Stimulated activated CD8-positive, alpha-beta memory T cell treated with anti-CD3 and anti-CD28 coated beads, Interleukin-7, amount 100 ng/mL, for 48 hours (primary cell): ENCODE results near the gene LYPD6.
"Not testable (repeated sequence)": the region's sequence is repeated elsewhere in the genome, so short reads cannot be mapped to it uniquely, and the experiment has no call there.

ENCODE experiments used
- DNase-seq, 2 donors: peaks; one replicate each; pipeline ENCODE4 v3.0.0-alpha.2; 2020; ENCODE audit warnings: low read depth in 1 of 2; ENCODE audit errors: extremely low read depth in 1 of 2

LYPD6 gene

DNA sequence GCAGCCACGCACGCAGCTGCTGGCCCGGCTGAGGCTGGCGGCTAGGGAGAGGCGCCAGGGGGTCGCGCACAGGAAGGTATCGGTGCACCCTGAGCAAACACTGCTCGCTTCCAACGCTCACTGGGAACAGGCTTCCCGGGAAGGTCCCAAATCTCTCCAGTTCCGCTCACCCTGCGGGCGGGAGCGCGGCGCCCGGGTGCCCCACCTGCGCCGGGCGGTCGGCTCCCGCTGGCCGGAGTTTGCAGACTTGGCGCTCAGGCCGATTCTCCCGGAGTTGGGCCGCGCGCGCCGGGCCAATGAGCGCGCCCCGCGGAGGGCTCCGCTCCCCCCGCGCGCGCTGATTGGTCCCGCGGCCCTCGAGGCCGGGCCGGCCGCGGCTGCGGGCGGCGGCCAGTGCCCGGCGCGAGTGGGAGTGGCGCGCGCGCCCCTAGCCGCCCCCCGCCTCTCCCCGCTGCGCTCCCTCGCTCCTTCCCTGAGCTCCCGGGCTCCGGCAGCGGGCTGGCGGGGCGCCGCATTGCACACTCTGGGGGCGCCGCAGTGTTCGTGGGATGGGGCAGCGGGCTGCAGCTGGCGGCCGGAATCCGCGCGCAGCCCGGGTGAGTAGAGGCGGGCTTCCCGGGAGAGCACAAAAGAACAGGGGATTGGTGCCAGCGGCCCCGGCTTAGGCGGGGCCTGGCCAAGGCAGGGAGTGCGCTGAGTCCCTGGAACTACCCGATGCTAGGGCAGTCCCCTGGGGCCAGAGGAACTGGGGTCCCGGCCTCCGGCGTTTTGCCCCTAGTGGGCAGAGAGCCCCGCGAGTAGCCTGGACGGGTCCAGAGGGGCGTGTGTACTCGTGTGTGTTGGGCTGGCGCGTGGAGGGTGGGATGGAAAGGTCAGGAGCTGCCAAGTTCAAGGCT, at the start of gene LYPD6:
Gene LYPD6 (plus strand): TSS at position 461 of the 896 bp plus-strand sequence. CDS start 107,122 bp downstream, outside the sequence.
- DNase-seq, result no peak

GRCh38 chr2:149281441-149281840, 48.9 kb upstream of the LYPD6 start:
- DNase-seq, result no peak

GRCh38 chr2:149290662-149291061, 39.7 kb upstream of the LYPD6 start:
- no peak for DNase-seq

GRCh38 chr2:149291881-149292280, 38.5 kb upstream of the LYPD6 start:
- no peak for DNase-seq

DNA sequence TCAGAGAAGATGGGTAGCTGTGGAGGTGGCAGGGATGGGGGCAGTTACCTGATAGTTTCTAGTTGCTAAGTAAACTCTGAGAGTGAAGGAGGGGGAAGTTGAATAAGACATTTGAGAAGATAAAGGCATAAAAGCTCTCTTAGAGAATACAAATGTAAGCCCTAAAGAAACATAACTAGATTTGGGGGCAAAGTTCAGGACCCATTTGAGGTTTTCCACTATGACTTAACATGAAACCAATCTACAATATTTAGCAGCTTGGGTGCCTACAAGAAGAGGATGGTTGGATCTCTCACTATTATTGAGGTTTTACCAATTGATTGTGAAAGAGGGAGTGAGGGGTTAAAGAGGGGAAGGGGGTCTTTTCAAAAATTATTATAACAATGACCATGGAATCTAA, 34.4 kb upstream of the LYPD6 start:
- no peak for DNase-seq

DNA sequence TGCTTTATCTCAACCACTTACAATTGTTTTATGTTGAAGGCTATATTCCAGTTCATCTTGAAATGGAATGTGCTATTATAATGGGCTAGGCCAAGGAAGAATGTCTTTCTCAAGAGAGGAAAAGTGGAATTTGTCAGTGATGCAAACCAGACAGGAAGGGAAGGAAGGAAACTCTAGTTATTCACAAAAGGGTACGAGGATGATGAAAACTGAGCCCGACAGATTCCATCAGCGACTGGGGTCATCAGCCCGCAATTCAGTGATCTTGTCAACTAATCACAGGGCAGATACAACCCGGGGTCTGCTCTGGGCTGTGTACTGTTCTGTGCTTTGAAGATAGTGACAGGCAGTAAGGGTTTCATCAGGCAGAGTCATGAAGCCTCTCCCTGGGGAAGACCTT, 23.4 kb upstream of the LYPD6 start:
- no peak for DNase-seq

DNA sequence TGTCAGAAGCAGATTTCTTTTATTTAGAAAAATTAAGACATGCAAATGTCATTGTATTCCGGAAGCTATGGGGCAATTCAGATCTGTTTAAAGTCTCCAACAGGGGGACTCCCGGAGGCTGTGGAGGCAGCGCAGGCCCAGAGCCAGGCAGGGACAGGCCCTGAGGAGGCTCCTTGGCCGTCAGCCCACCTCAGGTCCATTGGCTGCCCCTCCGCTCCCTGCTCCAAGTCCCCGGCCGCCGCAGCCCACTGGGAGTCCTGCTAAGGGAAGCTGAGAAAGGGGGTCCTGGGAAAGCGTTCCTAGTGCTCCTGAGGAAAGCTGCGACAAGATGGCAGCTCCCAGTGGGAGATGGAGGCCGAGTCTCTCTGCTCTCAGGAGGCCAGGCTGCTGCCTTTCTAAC, 20.0 kb upstream of the LYPD6 start:
- DNase-seq, result no peak

- no peak for DNase-seq
These were observed 18.3 kb upstream of the LYPD6 start for GRCh38 chr2:149312039-149312438.

GRCh38 chr2:149313512-149313972, 16.8 kb upstream of the LYPD6 start:
- no peak for DNase-seq

DNA sequence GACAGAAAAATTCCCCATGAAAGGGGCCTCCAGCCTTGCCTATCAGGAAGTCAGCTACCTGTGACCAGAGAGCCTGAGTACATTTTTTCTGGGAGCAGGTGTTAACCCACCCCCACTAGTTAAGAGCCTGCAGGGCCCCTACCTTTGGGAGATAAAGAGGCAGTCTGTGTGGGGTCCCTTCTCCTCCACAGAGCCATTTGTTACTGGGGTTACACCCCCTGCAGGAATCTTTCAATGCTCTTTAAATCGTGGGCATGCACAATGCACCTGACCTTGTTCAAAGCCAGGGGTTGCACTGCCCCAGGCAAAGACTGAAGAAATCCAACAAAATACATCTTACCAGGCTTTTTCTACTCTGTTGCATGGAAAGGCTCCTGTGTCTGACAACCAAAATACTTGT, 15.7 kb upstream of the LYPD6 start:
- DNase-seq, result no peak

GRCh38 chr2:149315461-149315860, 14.9 kb upstream of the LYPD6 start:
- DNase-seq, result no peak

DNA sequence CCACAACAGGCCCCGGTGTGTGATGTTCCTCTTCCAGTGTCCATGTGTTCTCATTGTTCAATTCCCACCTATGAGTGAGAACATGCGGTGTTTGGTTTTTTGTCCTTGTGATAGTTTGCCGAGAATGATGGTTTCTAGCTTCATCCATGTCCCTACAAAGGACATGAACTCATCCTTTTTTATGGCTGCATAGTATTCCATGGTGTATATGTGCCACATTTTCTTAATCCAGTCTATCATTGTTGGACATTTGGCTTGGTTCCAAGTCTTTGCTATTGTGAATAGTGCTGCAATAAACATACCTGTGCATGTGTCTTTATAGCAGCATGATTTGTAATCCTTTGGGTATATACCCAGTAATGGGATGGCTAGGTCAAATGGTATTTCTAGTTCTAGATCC, 11.8 kb upstream of the LYPD6 start:
- DNase-seq, result not testable (repeated sequence)

GRCh38 chr2:149320362-149320761, 10.0 kb upstream of the LYPD6 start:
- DNase-seq, result no peak

DNA sequence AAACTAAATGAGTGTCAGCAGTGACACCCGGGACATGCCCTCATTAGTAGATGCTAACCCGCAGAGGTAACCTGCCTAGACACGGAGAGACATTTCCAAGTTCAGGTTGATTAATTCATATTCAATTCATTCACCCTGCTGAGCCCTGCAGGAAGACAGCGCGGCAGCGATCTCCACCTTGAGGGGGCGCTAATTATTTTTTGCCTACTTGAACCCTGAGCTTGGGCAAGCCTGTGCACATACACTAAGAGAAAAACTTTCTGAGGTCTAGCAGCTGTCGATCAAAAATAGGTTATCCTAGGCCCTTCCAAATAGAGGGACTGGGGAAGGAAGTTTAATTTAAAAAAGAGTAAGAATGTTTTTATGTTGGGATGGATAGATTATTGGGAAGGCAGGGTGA, 1.3 kb upstream of the LYPD6 start:
- DNase-seq, result no peak

GRCh38 chr2:149329489-149330126, 779 bp upstream of the LYPD6 start:
- DNase-seq, result no peak

DNA sequence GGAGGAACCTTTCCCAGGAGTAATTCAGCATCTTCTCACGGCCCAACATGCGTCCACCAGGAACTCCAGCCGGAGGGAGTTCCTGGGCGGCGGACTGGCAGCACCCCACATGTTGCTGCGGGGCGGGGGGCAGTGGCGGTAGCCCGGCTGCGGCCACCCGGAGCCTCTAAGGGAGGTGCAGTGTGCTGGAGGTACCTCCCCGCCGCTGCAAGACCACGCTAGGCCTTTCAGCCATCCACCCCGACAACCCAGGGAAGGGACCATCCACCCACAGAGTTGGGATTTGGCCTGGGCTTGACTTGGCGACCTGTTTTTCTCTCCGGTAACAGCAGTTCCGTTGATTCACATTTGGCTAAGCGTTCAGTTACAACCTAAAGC, 625 bp downstream of the LYPD6 start:
- DNase-seq, result no peak

DNA sequence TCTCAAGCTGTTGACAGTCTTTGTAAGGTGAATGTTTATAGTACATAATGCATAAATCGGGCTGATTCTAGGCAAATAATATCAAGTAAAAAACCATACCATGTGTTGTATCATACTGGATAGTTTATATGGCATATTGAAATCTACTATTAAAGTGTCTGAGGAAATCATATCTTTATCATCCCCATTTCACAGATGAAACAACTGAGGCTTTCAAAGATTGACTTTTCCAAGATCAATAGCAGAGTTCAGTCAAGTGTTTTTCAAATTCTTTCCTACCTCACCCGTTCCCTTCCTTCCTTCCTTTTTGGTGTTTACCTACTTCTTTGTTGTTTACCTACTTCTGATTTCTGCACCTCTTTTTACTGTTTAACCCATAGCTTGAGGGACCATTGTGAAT, 2.0 kb downstream of the LYPD6 start:
- no peak for DNase-seq

DNA sequence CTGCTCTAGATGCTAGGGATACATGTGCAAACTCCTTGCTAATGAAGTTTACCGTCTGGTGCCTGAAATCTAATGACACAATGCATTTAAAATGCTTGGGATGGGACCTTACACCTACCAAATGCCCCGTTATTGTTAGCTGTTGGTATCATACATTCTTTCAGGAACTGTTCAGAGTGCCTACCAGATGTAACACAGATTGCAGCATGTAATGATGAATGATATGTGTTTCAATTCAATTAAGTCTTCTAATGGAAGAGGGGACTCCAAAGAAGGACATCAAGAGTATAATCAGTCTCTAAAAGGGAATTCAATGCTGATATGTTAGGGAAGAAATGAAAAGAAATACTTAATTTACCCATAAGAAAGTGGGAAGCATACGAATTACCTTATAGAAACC, 3.2 kb downstream of the LYPD6 start:
- no peak for DNase-seq

- no peak for DNase-seq
These were observed 3.8 kb downstream of the LYPD6 start for GRCh38 chr2:149334156-149334555.

GRCh38 chr2:149339324-149339723, 8.9 kb downstream of the LYPD6 start:
- no peak for DNase-seq

GRCh38 chr2:149342509-149342908, 12.1 kb downstream of the LYPD6 start:
- no peak for DNase-seq

DNA sequence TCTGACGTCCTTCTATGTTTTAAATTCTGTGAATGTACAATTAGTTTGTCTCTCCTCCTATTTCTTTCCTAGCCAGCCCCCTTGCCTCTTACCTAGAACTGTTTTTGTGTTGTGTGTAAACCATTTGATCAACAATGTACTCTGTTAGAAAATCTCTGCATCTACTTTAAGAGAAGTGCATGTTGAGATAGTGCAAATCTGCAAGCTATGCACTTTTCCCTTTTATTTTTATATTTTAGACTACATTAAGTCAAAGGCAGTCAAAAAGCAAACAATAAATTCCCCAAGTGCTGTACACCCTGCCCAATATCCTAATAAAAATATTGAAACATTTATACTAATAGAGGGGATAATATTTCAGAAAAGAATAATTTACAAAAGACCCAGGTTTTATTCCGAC, 13.7 kb downstream of the LYPD6 start:
- DNase-seq, result no peak
